ENCODE results near the gene FXYD6.

Gene FXYD6

GRCh38 chr11:117842131-117842941, 34.1 kb downstream of the FXYD6 start:
- DNase-seq (ENCODE audit: low read depth): no peak

- DNase-seq (ENCODE audit: low read depth): no peak
These were observed 34.9 kb downstream of the FXYD6 start for GRCh38 chr11:117841551-117842031.

- DNase-seq (ENCODE audit: low read depth): no peak
These were observed 35.4 kb downstream of the FXYD6 start for GRCh38 chr11:117840881-117841550.

- DNase-seq (ENCODE audit: low read depth): no peak
These were observed 36.3 kb downstream of the FXYD6 start for GRCh38 chr11:117839936-117840813.

GRCh38 chr11:117839380-117839881, 37.0 kb downstream of the FXYD6 start:
- no peak for DNase-seq (ENCODE audit: low read depth)

DNA sequence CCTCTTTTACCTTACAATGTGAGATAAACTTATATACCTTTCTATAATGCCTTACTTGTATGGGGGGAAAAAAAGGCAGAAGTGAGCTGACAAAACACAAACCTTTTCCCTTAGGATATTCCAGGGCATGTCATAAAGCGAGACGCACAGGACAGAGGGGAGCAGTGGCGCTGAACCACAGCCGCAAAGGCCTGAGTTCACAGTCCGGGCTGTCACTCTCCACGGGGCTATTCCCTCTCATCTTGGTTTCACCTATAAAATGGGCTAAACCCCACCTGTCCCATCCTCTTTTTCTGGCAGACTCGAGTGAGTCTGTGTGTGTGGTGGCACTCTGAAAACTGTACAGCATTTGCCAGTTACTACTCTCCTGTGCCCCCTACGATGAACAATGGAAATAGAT, 37.6 kb downstream of the FXYD6 start:
- DNase-seq (ENCODE audit: low read depth): no peak

DNA sequence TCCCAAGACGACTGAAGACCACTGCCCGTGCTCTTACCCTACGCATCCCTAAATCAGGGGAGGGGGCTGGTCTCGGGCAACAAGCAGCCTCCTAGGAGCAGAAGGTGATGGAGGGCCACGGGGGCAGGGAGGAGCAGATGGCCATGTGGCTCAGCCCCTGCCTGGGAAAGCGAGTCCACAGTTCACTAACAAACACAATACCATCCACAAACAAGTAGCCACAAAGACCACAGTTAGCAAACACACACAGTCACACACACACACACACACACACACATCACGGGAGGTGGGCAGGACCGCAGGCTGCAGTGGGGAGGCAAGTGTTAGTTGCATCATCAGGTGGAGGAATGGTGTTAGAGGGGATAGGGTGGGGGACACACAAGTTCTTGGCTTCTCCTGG, 38.7 kb downstream of the FXYD6 start:
- DNase-seq (ENCODE audit: low read depth): no peak

DNA sequence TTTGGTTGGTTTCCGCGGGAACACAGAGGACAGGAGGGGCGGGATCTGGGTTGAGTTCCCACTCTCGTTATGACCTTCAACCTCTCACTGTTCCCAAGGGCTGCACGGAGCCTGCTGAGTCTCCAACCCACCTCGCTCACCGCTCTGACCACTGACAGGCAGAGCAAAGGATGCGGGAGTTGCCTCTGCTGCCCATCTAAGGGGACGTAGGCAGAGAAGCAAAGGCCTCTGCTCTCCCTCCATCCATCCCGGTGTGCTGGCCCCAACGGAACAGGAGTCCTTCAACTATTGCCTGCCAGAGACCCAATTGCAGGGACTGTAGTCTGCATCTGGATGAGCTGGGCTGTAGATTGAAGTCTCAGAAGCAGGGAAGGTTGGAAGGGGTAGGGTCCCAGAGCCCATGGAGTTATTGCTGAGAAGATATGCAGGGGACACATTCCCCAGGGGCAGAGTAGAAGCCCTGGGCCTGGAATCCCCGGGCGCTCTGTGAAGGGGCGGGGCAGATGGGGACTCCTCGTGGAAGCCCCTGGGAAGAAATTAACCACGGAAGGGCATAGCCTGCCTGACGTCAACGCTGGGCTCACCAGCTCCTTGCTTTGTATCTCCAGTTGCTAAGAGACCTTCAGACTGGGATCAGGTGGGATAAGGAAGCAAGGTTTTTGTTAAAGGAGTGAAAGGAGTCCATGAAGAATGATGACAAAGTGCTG, 39.2 kb downstream of the FXYD6 start:
- DNase-seq (ENCODE audit: low read depth): no peak

GRCh38 chr11:117836077-117836960, 40.1 kb downstream of the FXYD6 start:
- DNase-seq (ENCODE audit: low read depth): no peak

GRCh38 chr11:117835576-117835975, 40.9 kb downstream of the FXYD6 start:
- DNase-seq (ENCODE audit: low read depth): no peak

- DNase-seq (ENCODE audit: low read depth): no peak
These were observed 41.5 kb downstream of the FXYD6 start for GRCh38 chr11:117834838-117835443.

- DNase-seq (ENCODE audit: low read depth): no peak
These were observed 42.2 kb downstream of the FXYD6 start for GRCh38 chr11:117834068-117834810.

DNA sequence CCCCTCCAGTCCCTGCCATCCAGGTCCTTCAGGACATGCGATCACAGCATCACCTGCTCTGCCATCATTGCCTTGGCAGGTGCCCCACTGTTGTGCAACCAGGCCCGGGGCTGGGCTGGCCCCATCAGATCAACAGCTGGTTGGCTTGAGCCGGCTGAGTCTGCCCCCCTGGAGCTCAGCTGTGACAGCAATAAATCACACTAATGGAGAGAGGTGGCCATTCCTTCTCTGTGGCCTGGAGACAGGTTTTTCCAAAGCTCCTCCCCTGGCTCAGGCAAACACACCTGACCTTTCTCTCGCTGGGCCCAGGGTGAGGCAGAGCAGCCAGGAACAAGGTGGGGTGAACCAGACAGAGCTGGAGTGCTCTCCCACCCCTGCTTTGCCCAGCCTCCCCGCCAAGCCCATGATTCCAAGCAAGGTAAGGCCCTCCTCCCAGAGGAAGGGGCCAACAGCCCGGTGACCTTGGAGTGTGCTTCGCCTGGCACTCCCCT, 43.0 kb downstream of the FXYD6 start:
- DNase-seq (ENCODE audit: low read depth): no peak

- DNase-seq (ENCODE audit: low read depth): no peak
These were observed 43.9 kb downstream of the FXYD6 start for GRCh38 chr11:117832511-117832910.

DNA sequence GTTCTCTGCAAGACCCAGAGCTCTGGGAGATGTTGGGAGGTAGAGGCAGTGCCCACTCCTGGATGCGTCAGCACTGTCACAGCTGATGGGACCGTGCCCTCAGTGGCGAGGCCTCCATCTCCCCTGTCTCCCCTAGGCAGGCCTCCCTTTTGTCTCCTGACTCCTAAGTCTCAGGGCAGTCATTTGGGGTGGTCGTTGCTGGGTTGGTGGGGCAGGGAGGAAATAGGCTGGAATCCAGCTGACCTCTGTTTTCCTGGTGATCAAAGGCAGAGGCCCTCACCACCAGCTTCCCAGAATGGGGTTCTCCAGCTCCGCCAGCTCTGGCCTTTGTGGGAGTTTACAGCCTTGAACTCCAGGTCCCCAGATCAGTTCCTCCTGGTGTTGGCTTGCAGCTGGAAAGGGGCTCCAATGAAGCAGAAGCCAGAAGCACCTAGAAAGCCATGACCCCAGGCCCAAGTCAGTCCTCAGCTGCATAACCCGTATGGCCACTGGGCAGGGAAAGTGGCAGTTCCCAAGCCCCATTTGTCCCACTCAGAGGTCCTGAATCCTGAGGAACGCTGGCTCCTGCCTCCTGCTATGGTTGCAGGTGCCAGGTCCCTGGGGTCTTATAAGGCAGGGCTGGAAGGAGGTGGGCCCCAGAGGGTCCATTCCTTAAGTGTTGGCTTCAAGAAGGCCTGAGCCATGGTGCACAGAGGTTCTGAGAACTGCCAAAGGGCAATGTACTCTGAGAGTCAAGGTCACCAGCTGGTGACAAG, 44.6 kb downstream of the FXYD6 start:
- DNase-seq (ENCODE audit: low read depth): no peak

- no peak for DNase-seq (ENCODE audit: low read depth)
These were observed 45.6 kb downstream of the FXYD6 start for GRCh38 chr11:117830674-117831351.

DNA sequence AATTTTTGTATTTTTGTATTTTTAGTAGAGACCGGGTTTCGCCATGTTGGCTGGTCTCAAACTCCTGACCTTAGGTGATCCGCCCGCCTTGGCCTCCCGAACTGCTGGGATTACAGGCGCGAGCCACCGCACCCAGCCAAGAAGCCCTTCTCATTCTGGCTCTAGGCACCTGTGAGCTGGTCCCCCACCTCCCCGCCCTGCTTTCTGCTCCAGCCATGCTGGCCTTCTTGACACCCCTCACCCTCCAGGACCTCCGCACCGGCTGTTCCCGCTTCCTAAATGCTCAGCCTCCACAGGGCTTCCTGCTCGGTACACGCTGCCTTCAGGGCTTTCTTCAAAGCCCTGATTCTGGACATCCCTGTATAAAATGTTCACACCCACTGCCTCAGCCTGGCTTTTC, 46.4 kb downstream of the FXYD6 start:
- DNase-seq (ENCODE audit: low read depth): no peak

GRCh38 chr11:117829369-117829725, 47.1 kb downstream of the FXYD6 start:
- DNase-seq (ENCODE audit: low read depth): no peak
